HT-29 (cell line): ENCODE measurements around the gene MTOR. TPM values are rescaled to one million over a fixed set of nuclear protein-coding genes. Genes with fewer than 3 reads are reported as not detected.
"Not testable (repeated sequence)": the region's sequence is repeated elsewhere in the genome, so short reads cannot be mapped to it uniquely, and the experiment has no call there.

Experiments
- DNase-seq: peaks from one replicate; pipeline ENCODE4 v3.0.0-alpha.2; 2015; ENCODE audit warnings: low spot score
- total RNA-seq: library from RNA; depleted of rRNA; stranded (reverse); fragments of >200 nt; shearing (Covaris generic); gene quantifications from 2 replicates; pipeline ENCODE4 v1.2.3, GENCODE V29; 2014

Gene MTOR
- total RNA-seq, 1 experiment from 2014 or later, result 38.0 TPM

DNA sequence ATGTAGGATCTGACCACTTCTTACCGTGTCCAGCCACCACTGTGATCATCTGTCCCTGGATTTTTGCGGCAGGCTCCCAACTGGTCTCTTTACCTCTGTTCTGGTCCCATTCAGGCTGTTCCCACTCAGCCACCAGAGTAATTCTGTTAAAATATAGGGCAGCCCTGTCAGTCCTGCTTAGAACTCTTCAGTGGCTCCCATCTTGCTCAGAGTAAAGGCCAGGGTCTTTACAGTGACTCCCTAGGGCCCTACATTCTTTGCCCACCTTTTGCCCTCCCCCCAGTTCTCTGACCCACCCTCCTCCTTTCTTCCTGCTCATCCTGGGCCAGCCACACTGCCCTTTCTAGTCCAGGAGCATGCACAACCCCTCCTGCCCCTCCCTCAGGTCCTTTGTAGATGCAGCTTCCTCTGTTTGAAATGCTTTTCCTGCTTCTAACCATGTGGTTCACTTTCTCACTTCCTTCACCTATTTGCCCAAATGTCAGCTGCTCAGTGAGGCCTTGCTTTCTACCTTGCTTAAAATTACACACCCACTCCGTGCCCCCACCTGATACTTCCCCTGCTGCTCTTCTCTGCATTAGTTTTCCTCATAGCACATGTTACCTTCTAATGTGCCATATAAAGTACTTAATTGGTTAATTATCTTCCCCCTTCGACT, 18.5 kb upstream of the MTOR start:
- no peak for DNase-seq

DNA sequence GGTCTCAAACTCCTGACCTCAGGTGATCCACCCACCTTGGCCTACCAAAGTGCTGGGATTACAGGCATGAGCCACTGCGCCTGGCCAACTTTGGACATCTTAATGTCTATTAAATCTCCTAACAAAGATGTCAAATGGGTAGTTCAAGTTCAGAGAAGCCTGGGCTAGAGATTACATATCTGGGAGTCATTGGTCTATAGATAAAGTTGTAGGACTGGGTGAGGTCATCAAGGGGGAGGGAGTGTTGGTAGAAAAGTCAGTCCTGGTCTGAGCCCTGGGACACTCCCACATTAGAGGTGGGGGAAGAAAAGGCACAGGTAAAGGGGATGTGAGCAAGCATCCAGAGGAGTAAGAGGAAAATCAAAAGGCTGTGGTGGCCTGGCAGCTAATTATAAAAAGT, 17.3 kb upstream of the MTOR start:
- DNase-seq, result no peak

DNA sequence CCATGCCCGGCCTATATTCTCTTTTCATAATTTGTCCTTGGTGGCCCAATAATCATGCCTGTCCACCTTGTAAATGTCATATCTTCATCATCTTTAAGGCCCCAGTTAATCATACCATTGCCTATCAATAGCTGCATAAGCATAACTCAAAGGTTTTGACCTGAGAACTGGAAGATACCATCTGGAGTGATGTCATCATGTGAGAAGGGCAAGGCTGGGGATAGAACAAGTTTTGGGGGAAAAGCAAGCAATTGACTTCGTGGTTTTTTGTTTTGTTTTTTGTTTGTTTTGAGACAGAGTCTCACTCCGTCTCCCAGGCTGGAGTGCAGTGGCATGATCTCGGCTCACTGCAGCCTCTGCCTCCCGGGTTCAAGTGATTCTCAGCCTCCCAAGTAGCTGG, 16.8 kb upstream of the MTOR start:
- DNase-seq, result no peak

DNA sequence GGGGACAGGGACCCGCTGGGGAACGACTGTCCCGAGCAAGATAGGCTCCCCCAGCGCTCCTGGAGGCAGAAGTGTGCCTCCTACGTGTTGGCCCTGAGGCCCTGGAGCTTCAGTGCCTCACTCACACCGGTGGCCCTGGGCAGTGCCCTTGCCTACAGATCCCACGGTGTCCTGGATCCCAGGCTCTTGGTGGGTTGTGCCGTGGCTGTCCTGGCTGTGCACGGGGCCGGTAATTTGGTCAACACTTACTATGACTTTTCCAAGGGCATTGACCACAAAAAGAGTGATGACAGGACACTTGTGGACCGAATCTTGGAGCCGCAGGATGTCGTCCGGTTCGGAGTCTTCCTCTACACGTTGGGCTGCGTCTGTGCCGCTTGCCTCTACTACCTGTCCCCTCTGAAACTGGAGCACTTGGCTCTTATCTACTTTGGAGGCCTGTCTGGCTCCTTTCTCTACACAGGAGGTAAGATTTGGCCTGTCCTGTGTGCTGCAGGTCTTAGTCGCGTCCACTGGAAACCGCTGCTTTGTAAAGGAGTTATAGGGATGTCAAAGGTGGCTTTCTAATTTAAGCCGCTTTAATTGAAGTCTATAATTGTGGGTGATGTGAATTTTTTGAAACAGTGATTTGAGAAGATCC, 11.4 kb upstream of the MTOR start:
- peak; percentile 39 for DNase-seq

DNA sequence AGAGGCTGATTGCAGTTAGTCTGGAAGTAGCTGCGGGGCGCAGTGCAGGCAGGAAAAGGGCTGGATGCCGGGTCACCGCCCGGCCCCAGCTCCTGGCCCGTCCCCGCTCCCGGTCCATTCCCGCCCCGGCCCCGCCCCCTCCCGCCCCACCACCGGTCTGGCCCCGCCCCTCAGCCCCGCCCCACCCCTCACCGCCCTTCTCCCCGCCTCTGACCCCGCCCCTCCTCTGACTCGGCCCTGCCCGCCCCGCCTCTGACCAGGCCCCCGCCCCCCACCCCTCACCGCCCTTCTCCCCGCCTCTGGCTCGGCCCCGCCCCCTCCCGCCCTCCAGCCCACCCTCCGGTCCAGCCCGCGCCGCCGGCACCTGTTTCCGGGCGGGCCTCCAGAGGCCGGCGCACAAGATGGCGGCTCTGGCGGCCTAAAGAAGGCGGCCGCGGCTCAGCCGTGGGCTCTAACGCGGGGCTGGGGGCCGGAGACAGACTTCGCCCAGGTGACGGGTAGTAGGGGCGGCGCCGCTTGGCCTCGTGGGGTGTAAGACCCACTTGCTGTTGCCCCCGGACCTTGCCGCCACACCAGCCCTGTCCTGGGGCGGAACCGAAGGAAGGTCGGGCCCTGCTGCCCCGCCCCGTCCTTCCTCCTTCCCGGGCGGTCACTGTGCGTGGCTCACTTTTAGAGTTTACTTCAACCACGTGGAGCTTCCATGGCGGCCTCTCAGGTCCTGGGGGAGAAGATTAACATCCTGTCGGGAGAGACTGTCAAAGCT, 10.7 kb upstream of the MTOR start, which contains the start of gene UBIAD1:
Gene UBIAD1, plus strand, starts transcription at position 367 of the 763 bp plus-strand sequence. Its CDS starts 334 bp downstream, at position 701.
- DNase-seq, result peak; percentile 83

DNA sequence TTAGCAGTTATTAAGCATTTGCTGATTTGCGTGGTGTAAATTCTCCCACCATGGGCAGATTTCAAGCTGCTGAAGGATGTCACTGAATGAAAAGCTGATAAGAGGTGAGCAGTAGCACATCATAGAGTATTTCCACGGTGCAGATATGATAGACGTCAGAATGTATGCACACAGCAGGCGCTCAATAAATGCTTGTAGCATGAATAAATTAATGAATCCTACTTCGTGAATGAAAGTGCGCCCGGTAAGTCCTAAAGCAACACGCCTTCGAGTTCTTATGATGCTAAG, 10.1 kb upstream of the MTOR start:
- DNase-seq, result no peak

GRCh38 chr1:11267350-11268337, 5.3 kb upstream of the MTOR start:
- DNase-seq, result not testable (repeated sequence)

DNA sequence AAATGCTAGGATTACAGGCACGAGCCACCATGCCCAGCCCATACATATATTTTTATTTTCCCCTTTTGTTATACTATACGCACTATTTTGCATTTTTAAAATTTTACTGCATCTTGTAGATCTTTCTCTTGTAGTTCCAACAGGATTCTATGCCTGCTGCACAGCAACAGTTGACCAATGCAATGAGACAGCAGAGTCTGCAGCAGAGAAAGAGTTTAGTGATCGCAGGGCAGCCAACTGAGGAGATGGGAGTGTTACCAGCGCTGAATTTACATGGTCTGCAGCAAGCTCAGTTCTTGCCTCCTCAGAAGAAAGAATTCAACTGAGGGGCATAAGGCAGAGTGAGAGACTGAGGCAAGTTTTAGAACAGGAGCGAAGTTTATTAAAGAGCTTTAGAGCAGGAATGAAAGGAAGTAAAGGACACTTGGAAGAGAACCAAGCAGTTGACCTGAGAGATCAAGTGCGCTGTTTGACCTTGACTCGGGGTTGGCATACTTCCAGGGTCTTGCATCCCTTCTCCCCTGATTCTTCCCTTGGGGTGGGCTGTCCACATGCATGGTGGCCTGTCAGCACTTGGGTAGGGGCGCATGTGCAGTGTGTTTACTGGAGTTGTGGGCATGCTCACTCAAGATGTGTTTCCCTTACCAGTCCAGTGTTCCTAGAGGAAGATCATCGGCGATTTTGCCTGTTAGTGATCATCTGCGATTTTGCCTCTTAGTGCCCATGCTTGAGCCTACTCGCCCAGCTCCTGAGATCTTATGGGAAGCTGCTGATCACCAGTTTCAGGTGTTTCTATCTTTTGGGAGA, 4.1 kb upstream of the MTOR start:
- no peak for DNase-seq

DNA sequence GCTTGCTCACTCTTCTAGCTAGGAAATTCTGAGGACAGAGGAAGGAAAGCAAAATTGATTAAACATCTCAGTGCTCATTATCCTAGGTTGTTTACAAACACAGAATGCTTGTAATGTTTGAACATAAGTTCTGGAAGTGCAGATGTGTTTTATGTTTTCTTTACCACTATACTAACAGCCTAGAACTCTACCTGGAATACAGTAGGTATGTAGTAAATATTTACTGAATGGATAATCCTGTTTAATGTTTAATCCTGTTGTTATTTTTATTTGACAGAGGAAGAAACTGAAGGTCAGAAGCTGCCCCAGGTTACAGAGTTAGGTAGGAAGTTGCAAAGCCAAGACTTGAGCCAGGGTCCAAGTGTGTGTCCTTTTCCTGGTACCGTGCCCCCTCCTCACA, 6.1 kb downstream of the MTOR start:
- DNase-seq, result no peak

DNA sequence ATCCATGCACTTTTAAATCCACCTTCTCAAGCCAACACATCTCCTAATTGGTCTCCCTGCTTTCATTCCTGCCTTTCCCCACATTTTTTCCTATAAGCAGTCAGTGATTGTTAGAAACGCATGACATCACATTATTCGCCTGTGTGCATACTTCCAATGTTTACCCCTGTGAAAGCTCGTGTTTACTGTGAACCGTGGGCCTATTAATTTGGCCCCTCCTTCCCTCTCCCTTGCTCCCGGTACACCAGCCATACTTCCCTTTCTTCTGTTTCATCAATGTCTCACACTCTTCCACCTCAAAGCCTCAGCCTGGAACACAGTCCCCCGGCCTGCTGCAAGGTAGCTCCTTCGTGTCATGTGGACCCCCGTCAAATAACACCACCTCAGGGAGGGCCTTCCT, 9.1 kb downstream of the MTOR start:
- DNase-seq, result no peak

GRCh38 chr1:11252538-11252937, 9.8 kb downstream of the MTOR start:
- no peak for DNase-seq

- no peak for DNase-seq
Measured at GRCh38 chr1:11248169-11248568, 14.2 kb downstream of the MTOR start.

GRCh38 chr1:11245904-11246719, 16.2 kb downstream of the MTOR start:
- DNase-seq, result no peak

DNA sequence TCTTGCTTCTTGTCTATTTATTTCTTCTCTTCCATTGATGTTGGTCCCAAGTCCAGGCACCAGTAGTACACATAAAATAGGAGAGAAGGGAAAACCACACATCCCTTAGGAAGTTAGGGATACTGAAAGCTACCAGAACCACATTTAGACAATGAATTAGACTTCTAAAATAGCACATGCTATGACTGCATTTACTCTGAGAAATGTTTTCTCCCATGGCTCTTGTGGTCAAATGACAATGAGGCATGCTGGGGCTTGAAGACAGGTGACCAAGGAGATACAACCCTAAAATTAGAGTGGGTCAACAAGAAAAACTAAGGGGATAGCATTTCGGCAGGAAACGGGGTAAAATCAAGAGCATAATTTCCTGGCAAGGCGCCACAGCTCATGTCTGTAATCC, 17.1 kb downstream of the MTOR start:
- no peak for DNase-seq

GRCh38 chr1:11238311-11238710, 24.0 kb downstream of the MTOR start:
- no peak for DNase-seq

- no peak for DNase-seq
Measured at GRCh38 chr1:11237356-11237755, 25.0 kb downstream of the MTOR start.

DNA sequence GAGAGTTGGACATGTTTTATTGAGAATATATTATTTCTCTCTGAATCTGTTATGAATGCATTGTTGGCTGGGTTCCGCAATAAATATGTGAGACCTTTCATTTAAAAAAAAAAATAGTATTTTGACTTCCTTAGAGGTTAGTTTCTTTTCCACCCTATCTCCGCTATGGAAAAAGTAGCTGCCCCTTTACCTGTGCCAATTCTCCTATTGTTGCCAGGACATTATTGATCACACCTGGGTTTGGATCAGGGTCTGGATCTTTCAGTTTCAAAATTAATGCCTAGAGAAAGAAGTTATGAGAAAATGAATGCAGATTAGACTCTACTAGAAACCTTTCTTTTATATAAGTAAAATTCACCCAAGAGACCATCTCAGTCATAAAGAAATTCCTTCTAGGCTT, 29.1 kb downstream of the MTOR start:
- no peak for DNase-seq

GRCh38 chr1:11229203-11229602, 33.1 kb downstream of the MTOR start:
- DNase-seq, result no peak

GRCh38 chr1:11227106-11228077, 35.0 kb downstream of the MTOR start:
- no peak for DNase-seq
